GM18517 (cell line): ENCODE measurements around the gene UNKL.
"Not testable (repeated sequence)": the region's sequence is repeated elsewhere in the genome, so short reads cannot be mapped to it uniquely, and the experiment has no call there.

Experiments
- ATAC-seq: cut with Tn5 transposase; IDR thresholded peaks from one replicate; pipeline ENCODE4 v1.9.1; 2021; ENCODE audit warnings: mild to moderate bottlenecking, moderate library complexity; ENCODE audit not compliant: unreplicated experiment

UNKL gene

DNA sequence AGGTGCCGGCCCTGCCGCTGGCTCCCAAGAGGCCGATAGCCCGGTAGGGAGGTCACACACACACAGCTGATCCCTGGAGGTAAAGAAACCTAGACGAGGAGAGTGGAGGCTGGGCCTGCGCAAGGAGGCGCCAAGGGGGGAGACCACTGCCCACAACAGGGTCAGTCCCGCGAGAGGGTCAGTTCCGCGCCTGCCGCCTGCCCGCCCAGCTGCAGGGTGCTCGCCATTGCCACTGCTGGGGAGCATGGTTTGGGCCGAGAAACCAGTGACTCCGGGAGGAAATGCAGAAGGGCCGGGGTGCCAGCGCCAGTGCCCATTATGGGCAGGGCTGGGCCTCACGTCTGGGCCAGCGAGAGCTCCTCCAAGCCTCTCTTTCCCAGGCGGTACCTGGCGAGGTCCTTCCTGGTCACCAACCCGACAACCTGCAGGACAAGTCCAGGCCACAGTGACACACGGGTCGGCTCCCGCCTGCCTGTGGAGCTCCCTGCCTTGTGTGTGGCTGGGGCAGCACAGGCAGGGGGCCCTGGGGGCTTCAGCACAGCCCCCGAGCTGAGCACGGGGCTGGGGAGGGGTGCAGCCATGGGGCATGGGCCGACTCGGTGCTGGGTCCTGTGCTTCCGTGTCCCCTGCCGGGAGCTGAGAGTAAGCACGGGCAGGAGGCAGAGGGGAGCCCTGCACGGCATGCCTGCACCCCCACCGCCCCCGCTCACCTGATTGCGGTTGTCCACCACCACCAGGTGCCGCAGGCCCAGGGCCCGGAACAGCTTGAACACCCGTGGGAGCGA lies 32.0 kb upstream of the UNKL start:
- no peak for ATAC-seq

DNA sequence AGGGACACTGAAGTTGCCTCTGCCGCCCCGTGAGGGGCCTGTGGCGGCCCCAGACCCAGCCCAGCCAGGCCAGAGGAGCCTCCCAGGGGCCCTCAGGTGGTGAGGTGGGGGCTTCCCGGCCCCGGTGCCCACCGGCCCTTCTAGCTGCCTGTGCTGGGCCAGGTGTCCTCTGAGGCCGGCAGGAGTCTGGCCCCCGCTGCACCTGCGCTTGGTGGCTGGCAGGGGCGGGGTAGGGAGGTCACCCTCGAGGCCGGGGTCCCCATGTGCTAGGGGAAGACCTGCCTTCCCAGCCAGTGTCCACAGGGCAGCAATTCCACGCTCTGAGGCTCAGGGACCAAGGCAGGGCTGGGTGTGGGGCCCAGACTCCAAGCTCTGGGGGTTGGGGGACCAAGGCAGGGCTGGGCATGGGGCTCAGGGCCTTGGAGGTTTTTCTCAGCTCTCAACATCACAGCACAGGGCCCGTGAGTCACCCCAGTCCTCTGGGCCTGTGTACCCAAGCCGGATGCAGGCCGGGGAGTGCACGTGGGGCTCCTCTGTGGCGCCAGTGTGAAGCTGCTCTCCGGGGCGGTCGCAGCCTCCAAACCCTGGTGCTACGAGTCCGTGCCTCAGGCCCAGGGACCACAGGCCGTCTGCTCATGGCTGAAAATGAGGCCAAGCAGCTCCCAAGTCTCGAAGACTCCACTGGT lies 31.2 kb upstream of the UNKL start:
- ATAC-seq: no peak

DNA sequence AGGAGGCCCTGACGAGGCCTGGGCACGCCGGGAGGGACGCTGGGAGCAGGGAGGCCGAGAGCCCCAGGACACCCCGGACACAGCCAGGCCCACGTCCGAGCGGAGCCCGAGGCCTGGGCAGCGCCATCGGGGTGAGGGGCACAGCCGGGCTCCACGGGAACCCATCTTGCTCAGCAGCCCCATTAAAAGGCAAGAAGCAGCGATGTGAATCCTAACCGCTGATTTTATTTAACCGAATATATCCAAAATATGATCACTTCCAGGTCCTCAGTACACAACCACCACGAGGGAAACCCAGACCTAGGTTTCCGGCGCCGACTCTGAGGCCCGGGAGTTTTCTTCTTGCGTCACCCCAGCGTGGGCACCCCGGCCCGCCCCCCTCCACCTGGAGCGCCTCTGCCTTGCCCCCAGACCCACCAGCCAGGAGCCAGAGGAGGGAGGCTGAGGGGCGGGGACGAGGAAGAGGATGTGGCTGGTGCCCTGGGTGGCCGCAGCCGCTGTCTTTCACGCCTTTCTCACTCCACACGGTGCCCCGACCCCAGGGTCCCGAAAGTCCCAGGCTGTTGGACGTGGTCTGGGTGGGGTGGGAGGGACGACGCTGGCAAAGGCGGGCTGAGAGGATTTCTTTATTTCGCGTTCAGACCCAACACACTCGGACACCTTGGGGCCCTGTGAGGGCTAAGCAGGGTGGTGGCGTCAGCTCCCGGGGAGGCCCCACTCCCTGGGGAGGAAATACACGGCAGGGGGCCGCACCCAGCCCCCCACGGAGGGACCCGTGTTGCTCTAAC lies 30.4 kb upstream of the UNKL start:
- no peak for ATAC-seq

DNA sequence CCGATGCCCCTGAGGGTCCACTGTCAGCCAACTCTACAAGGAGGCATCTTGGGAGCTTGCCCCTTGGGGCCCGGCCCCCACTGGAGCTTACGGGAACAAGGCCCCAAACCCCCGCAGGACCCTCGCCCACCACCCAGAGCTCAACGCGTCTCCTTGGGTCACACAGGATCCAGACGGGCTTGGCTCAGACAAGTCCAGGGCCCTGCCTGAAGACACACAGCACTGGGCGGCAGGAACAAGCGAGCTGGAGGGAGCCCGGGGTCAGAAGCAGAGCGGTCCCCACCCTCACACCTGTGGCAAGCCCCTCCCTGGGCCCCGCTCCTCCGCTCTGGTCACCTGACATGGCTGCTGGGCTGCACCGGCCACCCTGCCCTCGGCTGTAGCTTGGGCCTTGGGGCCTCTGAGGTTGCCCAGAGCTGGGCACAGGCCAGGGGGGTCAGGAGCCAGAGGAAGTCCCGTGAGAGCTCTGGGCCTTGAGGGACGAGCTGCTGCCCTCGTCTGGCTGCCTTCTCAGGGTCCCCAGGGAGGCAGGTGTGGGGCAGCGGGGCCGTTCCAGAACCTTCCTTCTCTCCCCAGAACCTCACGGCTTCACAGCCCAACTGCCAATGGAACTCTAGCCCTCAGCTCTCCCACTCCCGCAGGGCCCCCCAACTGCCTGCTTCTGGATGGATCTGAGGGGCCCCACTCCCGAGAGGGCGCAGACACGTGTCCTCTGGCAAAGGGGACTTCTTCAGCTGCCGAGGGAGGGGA lies 29.7 kb upstream of the UNKL start, which contains the start of gene CCDC154:
Gene CCDC154 (minus strand): TSS at position 577 of the 750 bp plus-strand sequence. CDS start 234 bp downstream, at position 343.
- ATAC-seq: no peak

DNA sequence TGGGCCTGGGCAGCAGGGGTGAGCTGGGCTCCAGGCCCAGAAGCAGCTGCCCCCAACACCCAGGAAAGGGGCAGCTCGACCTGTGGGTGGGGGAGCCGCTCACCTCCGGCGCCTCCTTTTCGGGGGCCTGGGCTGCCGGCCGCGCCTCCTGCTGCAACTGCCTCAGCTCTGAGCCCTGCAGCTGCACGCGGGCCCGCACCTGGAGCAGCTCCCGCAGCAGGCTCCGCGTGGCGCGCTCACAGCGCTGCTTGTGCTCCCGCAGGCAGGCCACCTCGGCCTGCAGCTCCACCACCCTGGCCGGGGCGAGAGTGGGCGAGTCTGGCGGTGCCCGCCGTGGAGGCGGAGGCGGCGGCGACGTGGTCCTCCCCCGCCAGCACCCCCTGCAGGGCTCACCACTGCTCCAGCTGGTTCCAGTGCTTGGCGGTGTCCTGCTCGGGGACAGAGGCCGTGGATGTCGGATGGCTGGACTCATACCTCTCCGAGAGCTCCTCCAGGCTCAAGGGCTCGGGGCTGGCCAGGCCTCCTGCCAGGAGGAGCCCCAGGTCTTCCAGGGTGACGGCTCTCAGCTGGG lies 29.0 kb upstream of the UNKL start:
- no peak for ATAC-seq

DNA sequence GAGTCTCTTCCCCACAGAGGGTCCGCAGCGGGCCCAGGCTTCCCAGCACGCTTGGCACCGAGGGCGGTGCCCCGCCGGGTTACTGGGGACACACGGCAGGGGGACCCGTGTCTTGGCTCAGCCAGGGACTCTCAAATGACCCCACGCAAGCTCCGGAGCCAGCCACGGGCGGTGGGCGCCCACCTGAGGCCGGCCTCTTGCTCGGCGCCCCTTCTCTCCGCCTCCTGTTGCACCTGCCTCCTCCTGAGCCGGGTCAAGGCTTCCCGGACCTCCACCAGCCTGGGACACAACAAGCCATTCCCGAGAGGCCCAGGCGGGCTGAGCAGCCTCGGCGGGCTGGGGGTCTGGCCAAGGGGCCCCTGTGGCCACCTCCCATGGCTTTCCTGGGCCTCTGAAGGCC lies 28.2 kb upstream of the UNKL start:
- ATAC-seq: no peak

DNA sequence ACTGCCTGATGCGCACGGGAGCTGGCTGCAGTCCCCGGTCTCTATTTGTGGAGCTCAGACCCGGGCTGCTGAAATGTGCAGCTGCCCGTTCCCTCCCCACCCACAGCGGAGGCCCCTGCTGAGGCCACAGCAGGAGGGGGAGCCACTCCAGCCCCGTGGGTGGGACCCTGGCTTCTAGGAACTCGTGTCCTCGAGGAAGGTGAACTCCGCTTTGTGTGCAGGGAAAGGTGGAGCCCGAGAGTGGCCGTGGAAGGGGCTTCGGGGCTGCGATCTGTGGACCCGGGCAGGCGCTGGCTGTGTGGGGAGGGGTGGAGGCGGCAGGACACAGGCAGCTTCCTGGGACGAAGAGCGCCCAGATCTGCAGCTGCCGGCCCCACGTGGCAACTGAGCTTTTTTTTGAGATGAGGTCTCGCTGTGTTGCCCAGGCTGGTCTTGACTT lies 26.9 kb upstream of the UNKL start:
- no peak for ATAC-seq

DNA sequence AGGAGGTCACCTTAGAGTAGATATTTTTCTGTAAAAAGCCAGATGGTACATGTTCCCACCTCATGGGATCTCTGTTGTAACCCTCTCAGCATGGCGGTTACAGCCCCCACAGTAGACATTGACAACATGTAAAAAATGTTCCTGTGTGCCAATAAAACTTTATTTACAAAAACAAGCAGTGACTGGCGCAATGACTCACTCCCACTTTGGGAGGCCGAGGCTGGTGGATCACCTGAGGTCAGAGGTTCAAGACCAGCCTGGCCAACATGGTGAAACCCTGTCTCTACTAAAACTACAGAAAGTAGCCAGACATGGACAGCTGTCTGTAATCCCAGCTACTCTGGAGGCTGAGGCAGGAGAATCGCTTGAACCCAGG lies 25.2 kb upstream of the UNKL start:
- ATAC-seq: not testable (repeated sequence)

DNA sequence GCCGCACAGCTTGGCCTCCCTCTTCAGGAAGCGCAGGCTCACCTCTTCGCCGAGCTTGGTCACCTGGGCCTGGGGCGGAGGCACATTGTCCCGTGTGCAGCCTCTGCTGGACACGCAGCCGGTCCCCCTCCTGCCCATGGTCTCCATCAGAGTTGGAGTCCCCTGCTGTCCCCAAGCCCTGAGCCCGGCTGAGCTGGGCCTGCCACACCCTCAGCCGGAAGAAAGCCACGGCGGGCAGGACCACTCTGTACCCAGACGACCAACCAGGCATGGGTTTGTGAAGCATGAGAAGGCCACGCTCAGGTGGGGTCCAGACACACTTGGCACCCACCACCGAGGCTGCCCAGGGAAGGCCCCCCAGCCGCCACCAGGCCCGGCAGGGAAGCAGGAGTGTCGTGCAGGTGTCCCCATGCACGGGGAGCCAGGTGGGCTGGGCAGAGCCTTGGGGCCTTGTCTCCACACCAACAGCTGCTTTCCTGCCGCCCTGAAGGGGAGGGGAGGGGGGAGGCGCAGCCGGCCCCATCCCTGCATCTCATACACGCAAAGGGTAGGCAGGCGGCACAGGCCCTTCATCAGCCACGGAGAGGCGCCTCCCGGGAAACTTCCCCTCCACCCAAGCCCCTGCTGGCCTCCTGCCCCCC lies 24.7 kb upstream of the UNKL start:
- ATAC-seq: no peak

DNA sequence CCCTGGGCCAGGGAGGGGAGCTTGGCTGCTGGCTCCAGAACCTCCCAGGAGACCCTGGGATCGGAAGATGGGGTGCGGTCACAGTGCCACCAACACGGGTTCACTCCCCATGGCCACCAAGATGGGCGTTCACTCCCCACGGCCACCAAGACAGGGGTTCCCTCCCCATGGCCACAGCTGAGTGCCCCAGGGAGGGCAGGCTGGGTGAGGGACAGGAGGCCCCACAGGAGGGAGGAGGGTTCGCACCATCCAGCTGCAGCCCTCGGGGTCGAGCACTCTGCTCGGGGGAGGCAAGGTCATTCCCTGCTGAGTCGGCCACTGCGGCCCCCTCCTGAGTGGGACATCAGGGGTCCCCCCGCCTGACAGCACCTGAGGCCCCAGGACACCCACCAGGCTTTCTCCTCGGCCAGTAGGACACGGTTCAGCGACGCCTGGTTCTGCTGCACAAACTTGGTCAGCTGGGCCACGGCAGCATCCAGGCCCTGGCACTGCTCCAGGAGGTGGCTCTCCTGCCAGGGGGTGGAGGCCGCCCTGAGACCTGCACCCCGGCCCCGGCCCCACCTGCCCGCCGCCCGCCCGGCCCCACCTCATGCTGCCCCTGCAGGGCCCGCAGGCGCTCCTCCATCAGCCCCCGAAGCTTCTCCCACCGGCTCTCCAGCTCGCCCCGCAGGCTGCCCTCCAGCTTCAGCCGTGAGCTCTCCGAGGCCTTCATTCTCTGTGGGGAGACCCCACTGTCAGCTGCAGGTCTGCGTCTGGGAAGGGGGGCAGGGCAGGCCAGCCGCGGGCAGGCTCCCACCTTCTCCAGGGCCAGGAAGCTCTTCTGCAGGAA lies 23.9 kb upstream of the UNKL start:
- no peak for ATAC-seq

DNA sequence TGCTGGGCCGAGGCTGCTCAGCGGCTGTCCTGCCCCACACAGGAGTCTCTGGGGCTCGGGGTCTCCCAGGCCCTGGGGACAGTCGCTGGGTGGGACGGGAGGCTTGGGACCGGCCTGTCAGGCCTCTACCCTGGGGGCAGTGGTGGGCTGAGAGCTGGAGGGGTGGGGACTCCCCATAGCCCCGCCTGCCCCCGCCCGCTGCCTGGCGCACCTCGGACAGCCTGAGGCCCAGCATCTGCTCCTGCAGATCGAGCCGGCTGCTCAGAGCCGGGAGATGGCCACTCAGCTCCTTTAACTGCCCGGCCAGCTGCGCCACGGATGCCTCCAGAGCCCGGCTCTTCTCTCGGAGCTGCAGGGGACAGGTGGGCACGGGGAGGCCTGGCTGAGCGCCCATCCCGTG lies 23.1 kb upstream of the UNKL start:
- ATAC-seq: no peak

DNA sequence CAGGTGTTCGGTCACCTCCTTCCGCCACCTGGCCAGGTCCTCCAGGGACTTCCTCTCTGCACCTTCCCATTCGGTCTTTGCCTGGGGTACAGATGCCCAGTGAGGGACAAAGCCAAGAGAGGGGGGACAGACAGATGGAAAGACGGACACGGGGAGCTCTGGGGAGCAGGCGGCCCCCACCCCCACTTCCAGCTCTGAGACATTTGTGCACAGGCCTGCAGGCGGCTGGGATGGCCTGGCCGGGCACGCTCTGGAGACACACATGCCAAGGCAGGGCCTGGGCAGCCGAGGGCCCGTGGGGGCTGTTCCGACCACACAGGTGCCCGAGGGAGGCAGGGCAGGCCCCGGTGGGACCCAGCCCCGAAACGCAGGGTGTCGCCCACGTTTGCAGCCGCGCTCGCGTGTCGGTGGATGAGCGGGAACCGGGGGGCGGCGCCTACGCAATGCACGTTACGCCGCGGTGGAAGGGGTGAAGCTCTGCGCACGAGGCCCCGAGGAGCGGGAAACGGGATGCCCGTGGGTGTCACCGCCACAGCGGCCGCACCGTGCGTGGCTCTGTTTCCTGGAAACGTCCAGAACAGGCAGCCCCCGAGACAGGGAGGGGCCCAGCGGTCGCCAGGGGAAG lies 22.3 kb upstream of the UNKL start:
- ATAC-seq: no peak

DNA sequence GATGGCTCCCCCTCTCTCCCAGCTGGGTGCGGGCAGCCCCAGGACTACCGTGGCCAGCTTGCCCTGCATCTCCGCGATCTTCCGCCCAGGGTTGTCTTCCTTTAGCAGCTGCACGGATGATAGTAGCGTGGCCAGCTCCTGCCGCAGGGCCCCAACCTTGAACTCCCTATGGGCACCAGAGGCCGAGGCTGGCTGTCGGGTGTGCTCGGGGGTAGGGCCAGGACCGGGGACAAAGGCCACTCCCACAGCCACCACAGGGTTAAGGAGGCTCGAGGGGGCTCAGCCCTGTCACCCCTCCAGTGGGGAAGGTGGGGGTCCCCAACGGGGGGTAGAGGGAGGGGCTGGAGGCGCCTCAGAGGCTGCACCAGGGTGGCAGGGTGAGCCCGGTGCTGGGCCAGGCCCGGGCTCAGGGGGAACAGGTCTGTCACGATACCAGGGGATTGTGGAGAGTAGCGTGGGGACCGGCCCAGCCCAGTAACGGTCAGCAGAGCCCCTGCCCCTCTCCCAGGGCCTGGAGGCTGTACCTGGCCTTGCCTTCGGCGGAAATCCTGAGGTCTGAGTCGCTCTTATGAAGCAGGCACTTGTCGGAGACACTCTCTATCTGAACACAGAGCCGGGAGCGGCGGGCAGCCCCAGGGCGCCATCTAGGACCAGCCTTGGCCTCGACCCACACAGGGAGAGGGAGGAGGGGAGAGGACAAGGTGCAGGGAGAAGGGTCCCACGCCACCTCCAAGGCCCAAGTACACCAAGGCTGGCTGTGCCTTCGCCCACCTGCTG lies 21.6 kb upstream of the UNKL start:
- no peak for ATAC-seq

DNA sequence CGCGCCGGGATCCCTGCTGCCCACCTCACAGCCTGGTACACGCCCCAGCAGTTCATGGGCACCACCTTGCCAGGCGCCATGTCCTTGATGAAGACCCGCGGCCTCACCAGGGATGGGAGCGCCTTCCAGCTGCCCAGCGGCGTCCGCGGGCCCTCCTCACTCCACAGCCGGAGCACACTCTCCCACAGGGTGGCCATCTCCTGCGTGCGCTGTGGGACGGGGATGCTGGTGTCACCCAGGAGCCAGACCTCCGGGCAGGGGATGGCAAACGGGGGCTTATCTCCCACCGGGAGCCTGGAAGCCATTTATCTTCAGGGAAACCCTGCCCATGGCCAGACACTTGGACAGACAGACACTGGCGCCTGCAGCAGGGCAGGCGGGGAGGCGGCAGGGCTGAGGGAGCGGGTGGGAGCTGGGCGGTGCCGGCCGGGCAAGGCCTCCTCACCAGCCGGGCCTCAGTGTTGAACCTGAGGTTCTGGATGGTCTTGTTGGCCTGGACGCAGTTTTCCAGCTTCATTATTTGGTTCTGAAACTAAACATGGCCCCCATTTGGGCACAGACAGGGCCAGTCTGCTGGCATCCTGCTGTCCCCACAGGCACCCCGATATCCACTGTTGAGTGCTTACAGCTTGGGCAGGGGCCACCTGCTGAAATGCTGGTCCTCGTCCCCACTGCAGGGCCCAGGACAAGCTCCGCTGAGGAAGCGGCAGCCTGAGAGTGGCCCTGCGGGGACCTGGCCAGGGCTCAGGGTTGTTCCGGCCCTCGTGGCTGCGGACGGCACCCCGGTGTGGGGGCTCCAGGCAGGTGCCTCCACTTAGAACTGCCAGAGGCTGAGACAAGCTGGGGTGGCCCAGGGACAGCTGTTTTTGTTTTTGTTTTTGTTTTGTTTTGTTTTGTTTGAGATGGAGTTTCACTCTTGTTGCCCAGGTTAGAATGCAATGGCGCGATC lies 20.4 kb upstream of the UNKL start:
- no peak for ATAC-seq

DNA sequence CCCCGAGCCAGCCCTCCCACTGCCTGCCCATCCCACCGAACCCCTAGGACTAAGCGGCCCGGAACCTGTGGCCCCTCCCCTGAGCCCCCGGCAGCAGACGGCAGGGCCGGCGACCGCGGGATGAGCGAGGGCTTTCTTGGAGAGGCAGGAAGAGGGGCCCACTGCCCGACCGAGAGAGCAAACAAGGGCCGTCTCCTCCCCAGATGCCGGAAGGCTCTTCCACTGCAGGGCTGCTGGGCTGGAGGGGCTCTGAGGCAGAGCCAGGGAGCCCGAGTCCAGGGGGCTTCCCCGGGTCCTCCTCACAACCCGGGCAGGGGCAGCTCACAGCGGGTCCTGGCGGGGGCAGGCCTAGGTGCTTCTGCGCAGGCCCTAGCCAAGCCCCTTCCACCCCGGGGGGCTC lies 19.3 kb upstream of the UNKL start:
- no peak for ATAC-seq

DNA sequence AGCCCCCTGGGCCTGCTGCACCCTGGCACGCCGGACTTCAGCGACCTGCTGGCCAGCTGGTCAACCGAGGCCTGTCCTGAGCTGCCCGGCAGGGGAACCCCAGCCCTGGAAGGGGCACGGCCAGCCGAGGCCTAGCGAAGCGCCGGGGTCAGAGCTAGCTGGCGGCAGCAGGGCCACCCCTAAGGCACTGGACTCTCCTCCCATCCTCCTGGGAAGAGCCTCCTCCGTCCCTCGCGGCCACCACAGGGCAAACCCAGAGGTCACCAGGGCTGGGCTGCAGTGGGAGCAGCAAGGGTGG lies 18.7 kb upstream of the UNKL start:
- ATAC-seq: no peak
